AG04450 (cell line): Measurements from ENCODE around the gene EAPP. TPM values are rescaled to one million over a fixed set of nuclear protein-coding genes. Genes with fewer than 3 reads are reported as not detected.

Source experiments
- CTCF ChIA-PET: fragments of 300-600, 350-600 bp; formaldehyde crosslinking; extraction: SDS; loops from one replicate; lab custom pipeline; 2022; ENCODE audit warnings: antibody characterized with exemption, inconsistent platforms; lab: Charles Lee
- POLR2A ChIA-PET: fragments of 350-600 bp; formaldehyde crosslinking; extraction: SDS; loops from one replicate; lab custom pipeline; 2021; ENCODE audit warnings: antibody characterized with exemption, inconsistent platforms; lab: Yijun Ruan, JAX
- DNase-seq: peaks from one replicate; pipeline ENCODE4 v3.0.0-alpha.2; 2011; ENCODE audit warnings: low read depth, low spot score
- H3K27ac ChIP-seq: one replicate; pipeline ENCODE4 v1.5.1; 2012; ENCODE audit warnings: low read depth, low read length, control low read depth
- H3K27me3 ChIP-seq: one replicate; pipeline ENCODE4 v1.6.0; 2012; ENCODE audit warnings: low read length; ENCODE audit not compliant: control insufficient read depth, insufficient read depth
- H3K4me3 ChIP-seq: 2 replicates; pipeline ENCODE4 v1.5.1; 2011; ENCODE audit warnings: mild to moderate bottlenecking, low read depth, low read length, control low read depth
- H3K9me3 ChIP-seq: 2 replicates; pipeline ENCODE4 v1.5.1; 2012; ENCODE audit warnings: low read length; ENCODE audit not compliant: control insufficient read depth, insufficient read depth
- polyA minus RNA-seq: library from RNA; depleted of rRNA, polyadenylated mRNA; stranded (reverse); fragments of >200 nt; gene quantifications from 2 replicates; pipeline ENCODE4 v1.2.3, GENCODE V29; 2011; rRNA and poly(A)+ RNA removed
- polyA plus RNA-seq: library from polyadenylated mRNA; depleted of rRNA; stranded (reverse); fragments of >200 nt; gene quantifications from 2 replicates; pipeline ENCODE4 v1.2.3, GENCODE V29; 2011; rRNA removed
- TF ChIP-seq, protein P1 (sequence below): IDR thresholded peaks from 2 replicates; pipeline ENCODE4 v1.5.1; 2011; ENCODE audit warnings: low read depth, low read length, control low read depth, inconsistent platforms

The EAPP gene
- polyA plus RNA-seq (47.9 and 66.8 TPM in 2 replicates), polyA minus RNA-seq (20.7 and 31.0 TPM in 2 replicates)

GRCh38 chr14:34539407-34540180, at the start of gene EAPP:
EAPP (minus strand) TSS chr14:34539701; CDS start chr14:34539628, 73 bp downstream.
- Histone ChIP-seq H3K9me3 (no peaks in the 10 kb centered on the region; the same call in 1 of the 2 replicates), H3K27me3 (no peaks in the 10 kb centered on the region), H3K4me3 (peak within 1 kb of the TSS; percentile 97), H3K27ac (peak within 1 kb of the TSS; percentile 87)
- POLR2A ChIA-PET, result no interaction called here
- CTCF ChIA-PET, result no interaction called here
- TF ChIP-seq, protein P1, sequence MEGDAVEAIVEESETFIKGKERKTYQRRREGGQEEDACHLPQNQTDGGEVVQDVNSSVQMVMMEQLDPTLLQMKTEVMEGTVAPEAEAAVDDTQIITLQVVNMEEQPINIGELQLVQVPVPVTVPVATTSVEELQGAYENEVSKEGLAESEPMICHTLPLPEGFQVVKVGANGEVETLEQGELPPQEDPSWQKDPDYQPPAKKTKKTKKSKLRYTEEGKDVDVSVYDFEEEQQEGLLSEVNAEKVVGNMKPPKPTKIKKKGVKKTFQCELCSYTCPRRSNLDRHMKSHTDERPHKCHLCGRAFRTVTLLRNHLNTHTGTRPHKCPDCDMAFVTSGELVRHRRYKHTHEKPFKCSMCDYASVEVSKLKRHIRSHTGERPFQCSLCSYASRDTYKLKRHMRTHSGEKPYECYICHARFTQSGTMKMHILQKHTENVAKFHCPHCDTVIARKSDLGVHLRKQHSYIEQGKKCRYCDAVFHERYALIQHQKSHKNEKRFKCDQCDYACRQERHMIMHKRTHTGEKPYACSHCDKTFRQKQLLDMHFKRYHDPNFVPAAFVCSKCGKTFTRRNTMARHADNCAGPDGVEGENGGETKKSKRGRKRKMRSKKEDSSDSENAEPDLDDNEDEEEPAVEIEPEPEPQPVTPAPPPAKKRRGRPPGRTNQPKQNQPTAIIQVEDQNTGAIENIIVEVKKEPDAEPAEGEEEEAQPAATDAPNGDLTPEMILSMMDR, result no peak
- DNase-seq, result peak; percentile 91

DNA sequence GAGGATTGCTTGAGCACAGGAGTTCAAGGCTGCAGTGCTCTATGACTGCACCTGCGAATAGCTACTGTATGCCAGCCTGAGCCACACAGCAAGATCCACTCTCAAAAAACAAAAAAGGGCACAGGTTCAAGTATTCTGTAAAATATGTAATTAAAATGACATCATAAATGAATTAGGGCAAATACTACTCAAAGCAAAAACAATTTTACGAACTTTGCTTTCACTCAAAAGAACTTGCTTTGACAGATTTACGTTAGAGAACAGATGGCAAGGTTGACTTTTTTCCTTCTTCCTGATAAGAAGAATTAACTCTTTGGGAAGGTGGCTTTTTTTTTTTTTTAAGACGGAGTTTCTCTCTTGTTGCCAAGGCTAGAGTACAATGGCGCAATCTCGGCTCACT, 44.0 kb upstream of the EAPP start:
- POLR2A ChIA-PET, result no interaction called here
- Histone ChIP-seq H3K27ac (no peak overlapping the region), H3K27me3 (no peaks in the 10 kb centered on the region), H3K4me3 (no peak overlapping the region), H3K9me3 (no peaks in the 10 kb centered on the region)
- CTCF ChIA-PET, result no interaction called here
- DNase-seq, result no peak
- TF ChIP-seq, protein P1, result no peak

DNA sequence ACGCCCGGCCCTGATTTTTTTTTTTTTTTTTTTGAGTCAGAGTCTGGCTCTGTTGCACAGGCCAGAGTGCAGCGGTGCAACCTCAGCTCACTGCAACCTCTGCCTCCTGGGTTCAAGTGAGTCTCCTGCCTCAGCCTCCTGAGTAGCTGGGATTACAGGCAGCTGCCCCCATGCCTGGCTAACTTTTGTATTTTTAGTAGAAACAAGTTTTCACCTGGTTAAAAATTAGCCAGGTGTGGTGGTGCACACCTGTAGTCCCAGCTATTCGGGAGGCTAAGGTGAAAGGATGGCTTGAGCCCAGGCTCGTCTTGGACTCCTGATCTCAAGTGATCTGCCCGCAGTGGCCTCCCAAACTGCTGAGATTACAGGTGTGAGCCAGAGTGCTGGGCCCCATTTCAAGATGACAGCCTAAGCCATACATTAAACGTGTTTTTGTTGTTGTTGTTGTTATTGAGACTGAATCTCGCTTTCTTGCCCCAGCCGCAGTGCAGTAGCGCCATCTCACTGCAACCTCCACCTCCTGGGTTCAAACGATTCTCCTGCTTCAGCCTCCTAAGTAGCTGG, 42.7 kb upstream of the EAPP start:
- CTCF ChIA-PET, result no interaction called here
- no peaks in the 10 kb centered on the region for H3K27me3 ChIP-seq
- TF ChIP-seq, protein P1, result no peak
- H3K4me3 ChIP-seq, result no peak overlapping the region
- DNase-seq, result no peak
- POLR2A ChIA-PET, result interaction anchor here (0.5 kb wide), 1 partner anchor 8 kb away, joined by 3 read pairs; no protein-coding TSS in a partner anchor
- no peaks in the 10 kb centered on the region for H3K9me3 ChIP-seq
- H3K27ac ChIP-seq, result no peak overlapping the region

DNA sequence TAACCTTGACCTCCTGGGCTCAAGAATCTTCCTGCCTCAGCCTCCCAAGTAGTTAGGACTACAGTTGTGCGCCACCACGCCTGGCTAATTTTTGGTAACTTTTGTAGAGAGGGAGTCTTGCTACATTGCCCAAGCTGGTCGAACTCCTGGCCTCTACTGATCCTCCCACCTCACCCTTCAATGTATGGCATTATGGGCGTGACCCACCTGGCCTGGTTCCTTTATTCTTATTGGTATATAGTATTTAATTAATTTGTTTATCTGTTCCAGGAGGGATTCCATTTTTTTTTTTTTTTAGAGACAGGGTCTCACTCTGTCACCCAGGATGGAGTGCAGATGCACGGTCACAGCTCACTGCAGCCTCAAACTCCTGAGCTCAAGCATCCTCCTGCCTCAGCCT, 40.9 kb upstream of the EAPP start:
- no peaks in the 10 kb centered on the region for H3K9me3 ChIP-seq
- POLR2A ChIA-PET, result no interaction called here
- TF ChIP-seq, protein P1, result no peak
- H3K27ac ChIP-seq, result no peak overlapping the region
- CTCF ChIA-PET, result no interaction called here
- no peaks in the 10 kb centered on the region for H3K27me3 ChIP-seq
- no peak overlapping the region for H3K4me3 ChIP-seq
- no peak for DNase-seq

- TF ChIP-seq, protein P1, result no peak
- CTCF ChIA-PET, result no interaction called here
- H3K9me3 ChIP-seq, result no peaks in the 10 kb centered on the region; the same call in 1 of the 2 replicates
- no peak overlapping the region for H3K27ac ChIP-seq
- POLR2A ChIA-PET, result no interaction called here
- no peak for DNase-seq
- H3K27me3 ChIP-seq, result no peaks in the 10 kb centered on the region
- H3K4me3 ChIP-seq, result no peak overlapping the region
Measured at GRCh38 chr14:34571771-34572170, 32.3 kb upstream of the EAPP start.
